Neural cell (in vitro differentiated cells): Measurements from ENCODE around the gene SKOR2. TPM values are rescaled to one million over a fixed set of nuclear protein-coding genes. Genes with fewer than 3 reads are reported as not detected.
"Not testable (repeated sequence)": the region's sequence is repeated elsewhere in the genome, so short reads cannot be mapped to it uniquely, and the experiment has no call there.

Source experiments
- H2AFZ ChIP-seq: fragments of 200-600, 300-800 bp; sonication (generic), shearing (Covaris generic); 2 replicates; pipeline ENCODE4 v1.6.0; 2014; ENCODE audit warnings: low read depth, mild to moderate bottlenecking, antibody characterized with exemption, low read length, moderate library complexity
- H3F3A ChIP-seq: fragments of 200-600 bp; shearing (Covaris generic); 2 replicates; pipeline ENCODE4 v1.6.1; 2016; ENCODE audit warnings: mild to moderate bottlenecking, moderate library complexity, mixed read lengths, antibody characterized with exemption, low read length; ENCODE audit not compliant: insufficient read depth, poor library complexity, severe bottlenecking
- H3K27ac ChIP-seq: fragments of 200-600, 300-800 bp; sonication (generic), shearing (Covaris generic); 2 replicates; pipeline ENCODE4 v1.5.1; 2014; ENCODE audit warnings: mild to moderate bottlenecking, low read length, moderate library complexity
- H3K27me3 ChIP-seq: fragments of 300-800, 200-600 bp; sonication (generic), shearing (Covaris generic); 2 replicates; pipeline ENCODE4 v1.6.0; 2014; ENCODE audit warnings: mild to moderate bottlenecking, low read depth, low read length, moderate library complexity; ENCODE audit not compliant: insufficient read depth
- H3K36me3 ChIP-seq: fragments of 300-800, 200-600 bp; sonication (generic), shearing (Covaris generic); 2 replicates; pipeline ENCODE4 v1.5.1; 2014; ENCODE audit warnings: mild to moderate bottlenecking, antibody characterized with exemption, low read length, moderate library complexity; ENCODE audit not compliant: insufficient read depth
- H3K4me2 ChIP-seq: fragments of 300-800, 200-600 bp; sonication (generic), shearing (Covaris generic); 2 replicates; pipeline ENCODE4 v1.6.0; 2014; ENCODE audit warnings: mild to moderate bottlenecking, low read length
- H3K4me3 ChIP-seq: fragments of 300-800, 200-600 bp; sonication (generic), shearing (Covaris generic); 2 replicates; pipeline ENCODE4 v1.5.1; 2014; ENCODE audit warnings: mild to moderate bottlenecking, low read length, moderate library complexity
- H3K79me2 ChIP-seq: fragments of 200-600 bp; shearing (Covaris generic); replicated peaks from 2 replicates; pipeline ENCODE4 v1.6.0; 2014; ENCODE audit warnings: mild to moderate bottlenecking, low read length, moderate library complexity; ENCODE audit not compliant: insufficient read depth
- H3K9ac ChIP-seq: fragments of 300-800, 200-600 bp; sonication (generic), shearing (Covaris generic); 2 replicates; pipeline ENCODE4 v1.6.1; 2016; ENCODE audit warnings: mild to moderate bottlenecking, low read length, mixed read lengths
- H3K9me2 ChIP-seq: fragments of 200-600 bp; shearing (Covaris generic); 2 replicates; pipeline ENCODE4 v1.6.1; 2016; ENCODE audit warnings: mild to moderate bottlenecking, low read length, mixed read lengths; ENCODE audit not compliant: insufficient read depth
- H3K9me3 ChIP-seq: fragments of 200-600, 300-800 bp; sonication (generic), shearing (Covaris generic); 2 replicates; pipeline ENCODE4 v1.6.1; 2016; ENCODE audit warnings: mild to moderate bottlenecking, mixed run types, low read length, moderate library complexity, mixed read lengths
- H4K20me1 ChIP-seq: fragments of 200-600 bp; shearing (Covaris generic); 2 replicates; pipeline ENCODE4 v1.6.1; 2016; ENCODE audit warnings: mild to moderate bottlenecking, mixed run types; ENCODE audit not compliant: insufficient read depth
- CTCF ChIP-seq: fragments of 450-650 bp; IDR thresholded peaks from 2 replicates; pipeline ENCODE4 v1.5.1; 2014; ENCODE audit warnings: antibody characterized with exemption, mild to moderate bottlenecking, moderate library complexity; ENCODE audit not compliant: poor library complexity, severe bottlenecking
- EP300 ChIP-seq: fragments of 450-650 bp; conservative IDR thresholded peaks from 2 replicates; pipeline ENCODE4 v1.6.1; 2014; ENCODE audit warnings: antibody characterized with exemption, mild to moderate bottlenecking, moderate library complexity; ENCODE audit not compliant: poor library complexity, severe bottlenecking
- EZH2 ChIP-seq: fragments of 200-600, 300-800 bp; shearing (Covaris generic), sonication (generic); IDR thresholded peaks from 2 replicates; pipeline ENCODE4 v1.6.1; 2014; ENCODE audit warnings: antibody characterized with exemption, low read length, borderline replicate concordance, mild to moderate bottlenecking; ENCODE audit not compliant: insufficient read depth, poor library complexity, severe bottlenecking
- POLR2AphosphoS5 ChIP-seq: IDR thresholded peaks from 2 replicates; pipeline ENCODE4 v1.6.1; 2012
- RAD21 ChIP-seq: fragments of 450-650 bp; conservative IDR thresholded peaks from 2 replicates; pipeline ENCODE4 v1.6.1; 2014; ENCODE audit warnings: antibody characterized with exemption, mild to moderate bottlenecking, moderate library complexity
- REST ChIP-seq: IDR thresholded peaks from 2 replicates; pipeline ENCODE4 v1.6.1; 2012; ENCODE audit warnings: borderline replicate concordance
- SMC3 ChIP-seq: fragments of 450-650 bp; conservative IDR thresholded peaks from 2 replicates; pipeline ENCODE4 v1.6.1; 2014; ENCODE audit warnings: antibody characterized with exemption, mild to moderate bottlenecking, moderate library complexity; ENCODE audit not compliant: poor library complexity
- TAF1 ChIP-seq: IDR thresholded peaks from 2 replicates; pipeline ENCODE4 v1.6.1; 2012; ENCODE audit warnings: low read depth
- polyA plus RNA-seq: library from polyadenylated mRNA; depleted of rRNA; stranded (reverse); fragments of >200 nt; gene quantifications from 2 replicates; pipeline ENCODE4 v1.2.3, GENCODE V29; 2014

SKOR2 gene
- polyA plus RNA-seq, 1 donor from 2014 or later, result not detected

GRCh38 chr18:47182156-47182555 is 69.3 kb downstream of the SKOR2 start:
- H4K20me1 ChIP-seq, H3K9me3 ChIP-seq, H3K9ac ChIP-seq, H3K79me2 ChIP-seq, H3K4me3 ChIP-seq, H3K36me3 ChIP-seq, H3K27ac ChIP-seq, H3K27me3 ChIP-seq, H3K4me2 ChIP-seq, H3F3A ChIP-seq, H2AFZ ChIP-seq, H3K9me2 ChIP-seq: not testable (repeated sequence)

GRCh38 chr18:47180765-47181164 is 70.7 kb downstream of the SKOR2 start:
- Histone ChIP-seq H4K20me1 (no peaks in the 10 kb centered on the region), H2AFZ (no peak overlapping the region), H3K4me3 (no peak overlapping the region), H3K27me3 (no peaks in the 10 kb centered on the region), H3F3A (no peaks in the 10 kb centered on the region), H3K36me3 (no peaks in the 10 kb centered on the region), H3K4me2 (no peak overlapping the region), H3K27ac (no peak overlapping the region), H3K9ac (no peak overlapping the region), H3K79me2 (peaks cover 4% of the 10 kb centered on the region), H3K9me2 (no peaks in the 10 kb centered on the region), H3K9me3 (no peaks in the 10 kb centered on the region)
- no peak for TF ChIP-seq RAD21
- TF ChIP-seq REST, result no peak
- TF ChIP-seq TAF1, result no peak

- no peak overlapping the region for H3K4me2 ChIP-seq
- H3K9me3 ChIP-seq, result no peaks in the 10 kb centered on the region
- no peaks in the 10 kb centered on the region for H3F3A ChIP-seq
- no peaks in the 10 kb centered on the region for H3K9me2 ChIP-seq
- H3K27ac ChIP-seq, result no peak overlapping the region
- no peak overlapping the region for H3K9ac ChIP-seq
- no peak for TF ChIP-seq SMC3
- no peak for TF ChIP-seq EP300
- no peak for TF ChIP-seq REST
- no peak for TF ChIP-seq POLR2AphosphoS5
- TF ChIP-seq TAF1, result no peak
- TF ChIP-seq RAD21, result no peak
- TF ChIP-seq EZH2, result no peak
- TF ChIP-seq CTCF, result no peak
- H4K20me1 ChIP-seq, result no peaks in the 10 kb centered on the region
- H3K27me3 ChIP-seq, result no peaks in the 10 kb centered on the region
- no peaks in the 10 kb centered on the region for H3K36me3 ChIP-seq
- no peak overlapping the region for H2AFZ ChIP-seq
- H3K79me2 ChIP-seq, result peaks cover 16% of the 10 kb centered on the region
- H3K4me3 ChIP-seq, result no peak overlapping the region
Observed at GRCh38 chr18:47179520-47179919, 71.9 kb downstream of the SKOR2 start.
